Hepatocyte (in vitro differentiated cells): ENCODE measurements around the gene NTF3.

Experiments
- CTCF ChIP-seq: fragments of 200-600 bp; sonication (generic); IDR thresholded peaks from 2 replicates; pipeline ENCODE4 v1.5.1; 2016; ENCODE audit warnings: antibody characterized with exemption, mild to moderate bottlenecking; ENCODE audit not compliant: poor library complexity
- EZH2 ChIP-seq: fragments of 200-600 bp; sonication (generic); IDR thresholded peaks from 2 replicates; pipeline ENCODE4 v1.6.1; 2016; ENCODE audit warnings: antibody characterized with exemption, mild to moderate bottlenecking, borderline replicate concordance
- EZH2phosphoT487 ChIP-seq: fragments of 200-600 bp; sonication (generic); IDR thresholded peaks from one replicate; pipeline ENCODE4 v1.6.1; 2018; ENCODE audit warnings: antibody characterized with exemption, mild to moderate bottlenecking, low read depth, moderate library complexity; ENCODE audit not compliant: unreplicated experiment, severe bottlenecking

GRCh38 chr12:5524116-5524768 lies 92.3 kb downstream of the NTF3 start:
- TF ChIP-seq CTCF, result no peak
- TF ChIP-seq EZH2, result no peak
- no peak for TF ChIP-seq EZH2phosphoT487
